Retinal pigment epithelial cell (primary cell): ENCODE measurements around the gene PIP4K2A.

ENCODE experiments used
- DNase-seq: peaks from one replicate; pipeline ENCODE4 v3.0.0-alpha.2; 2010; ENCODE audit warnings: low read depth
- H3K4me3 ChIP-seq: 2 replicates; pipeline ENCODE4 v1.5.1; 2011; ENCODE audit warnings: mild to moderate bottlenecking, low read length, control low read depth, moderate library complexity
- TF ChIP-seq, protein P1 (sequence below): conservative IDR thresholded peaks from 2 replicates; pipeline ENCODE4 v1.5.1; 2011; ENCODE audit warnings: low read depth, low read length, control low read depth, inconsistent platforms

PIP4K2A gene

DNA sequence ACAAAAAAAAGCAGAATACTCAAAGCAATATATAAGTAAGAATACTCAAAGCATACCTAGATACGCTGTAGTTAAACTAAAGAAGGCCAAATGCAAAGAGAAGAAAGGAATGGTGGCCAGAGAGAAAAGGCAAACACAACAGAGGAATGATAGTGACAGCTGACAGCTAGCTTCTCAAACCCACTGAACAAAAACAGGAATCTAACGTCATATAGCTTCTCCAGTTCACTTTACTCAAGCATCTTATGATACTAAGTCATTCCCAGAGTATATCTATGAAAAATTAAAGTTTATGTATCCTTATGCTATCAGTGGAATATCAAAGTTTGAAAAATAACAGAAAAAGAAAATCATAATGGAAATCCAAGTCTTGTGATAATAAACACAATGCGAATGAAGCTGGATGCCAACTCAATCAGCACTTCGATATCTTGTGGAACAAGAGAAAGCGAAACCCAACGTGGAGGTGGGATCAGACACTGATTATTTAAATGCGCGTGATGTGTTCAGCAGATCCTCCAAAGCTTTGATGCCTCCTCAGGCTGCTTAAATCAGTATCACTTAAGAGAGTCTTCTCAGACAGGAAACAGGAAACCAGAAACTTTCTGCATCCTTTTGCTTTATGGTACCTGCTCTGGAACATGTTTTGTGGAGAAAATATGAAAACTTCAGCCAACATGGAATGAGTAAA is 102.8 kb downstream of the PIP4K2A start:
- TF ChIP-seq, protein P1, sequence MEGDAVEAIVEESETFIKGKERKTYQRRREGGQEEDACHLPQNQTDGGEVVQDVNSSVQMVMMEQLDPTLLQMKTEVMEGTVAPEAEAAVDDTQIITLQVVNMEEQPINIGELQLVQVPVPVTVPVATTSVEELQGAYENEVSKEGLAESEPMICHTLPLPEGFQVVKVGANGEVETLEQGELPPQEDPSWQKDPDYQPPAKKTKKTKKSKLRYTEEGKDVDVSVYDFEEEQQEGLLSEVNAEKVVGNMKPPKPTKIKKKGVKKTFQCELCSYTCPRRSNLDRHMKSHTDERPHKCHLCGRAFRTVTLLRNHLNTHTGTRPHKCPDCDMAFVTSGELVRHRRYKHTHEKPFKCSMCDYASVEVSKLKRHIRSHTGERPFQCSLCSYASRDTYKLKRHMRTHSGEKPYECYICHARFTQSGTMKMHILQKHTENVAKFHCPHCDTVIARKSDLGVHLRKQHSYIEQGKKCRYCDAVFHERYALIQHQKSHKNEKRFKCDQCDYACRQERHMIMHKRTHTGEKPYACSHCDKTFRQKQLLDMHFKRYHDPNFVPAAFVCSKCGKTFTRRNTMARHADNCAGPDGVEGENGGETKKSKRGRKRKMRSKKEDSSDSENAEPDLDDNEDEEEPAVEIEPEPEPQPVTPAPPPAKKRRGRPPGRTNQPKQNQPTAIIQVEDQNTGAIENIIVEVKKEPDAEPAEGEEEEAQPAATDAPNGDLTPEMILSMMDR = no peak
- DNase-seq = no peak
- H3K4me3 ChIP-seq = no peak overlapping the region

- TF ChIP-seq, protein P1 = no peak
- H3K4me3 ChIP-seq = no peak overlapping the region
- DNase-seq = no peak
Measured at GRCh38 chr10:22610610-22611009, 103.8 kb downstream of the PIP4K2A start.

GRCh38 chr10:22609719-22610465 is 104.5 kb downstream of the PIP4K2A start:
- no peak for DNase-seq
- TF ChIP-seq, protein P1 = no peak
- no peak overlapping the region for H3K4me3 ChIP-seq

DNA sequence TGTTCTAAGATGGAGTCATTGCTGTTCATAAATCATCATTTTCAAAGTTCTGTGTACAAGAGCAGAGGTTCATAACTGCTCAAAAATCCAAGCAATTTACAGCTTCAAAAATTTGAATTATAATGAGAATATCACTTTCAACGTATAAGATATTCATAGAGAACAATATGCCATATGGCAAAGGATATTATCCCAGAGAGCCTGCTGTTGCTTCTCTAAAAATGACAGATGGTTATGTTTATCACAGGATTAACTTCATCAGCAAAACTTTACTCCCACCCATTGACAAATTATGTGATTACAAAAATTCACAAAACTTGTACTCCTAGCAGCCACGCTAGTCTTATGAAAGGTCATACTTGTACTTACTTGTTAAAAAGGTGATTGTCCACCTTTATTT is 105.1 kb downstream of the PIP4K2A start:
- TF ChIP-seq, protein P1 = no peak
- H3K4me3 ChIP-seq = no peak overlapping the region
- no peak for DNase-seq

DNA sequence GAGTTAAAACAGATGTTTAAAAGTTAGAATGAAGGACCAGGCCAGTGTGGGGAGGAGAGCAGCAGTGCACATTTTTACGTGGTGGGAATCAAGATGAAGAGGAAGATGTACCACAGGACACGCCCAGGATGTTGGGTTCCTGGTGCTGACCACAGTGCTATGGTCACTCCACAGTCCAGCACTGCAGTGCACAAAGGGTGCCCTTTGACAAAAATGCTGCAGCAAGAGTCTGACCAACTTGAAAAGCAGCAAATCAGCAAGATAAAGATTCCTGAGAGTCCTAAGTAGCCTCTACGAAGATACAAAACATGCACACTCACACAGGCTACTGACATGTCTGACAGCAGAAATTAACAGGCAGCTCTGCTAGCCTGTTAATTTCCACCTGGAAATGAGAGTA is 107.1 kb downstream of the PIP4K2A start:
- TF ChIP-seq, protein P1 = no peak
- H3K4me3 ChIP-seq = no peak overlapping the region
- no peak for DNase-seq

- DNase-seq = no peak
- TF ChIP-seq, protein P1 = no peak
- no peak overlapping the region for H3K4me3 ChIP-seq
Measured at GRCh38 chr10:22606164-22606614, 108.2 kb downstream of the PIP4K2A start.

DNA sequence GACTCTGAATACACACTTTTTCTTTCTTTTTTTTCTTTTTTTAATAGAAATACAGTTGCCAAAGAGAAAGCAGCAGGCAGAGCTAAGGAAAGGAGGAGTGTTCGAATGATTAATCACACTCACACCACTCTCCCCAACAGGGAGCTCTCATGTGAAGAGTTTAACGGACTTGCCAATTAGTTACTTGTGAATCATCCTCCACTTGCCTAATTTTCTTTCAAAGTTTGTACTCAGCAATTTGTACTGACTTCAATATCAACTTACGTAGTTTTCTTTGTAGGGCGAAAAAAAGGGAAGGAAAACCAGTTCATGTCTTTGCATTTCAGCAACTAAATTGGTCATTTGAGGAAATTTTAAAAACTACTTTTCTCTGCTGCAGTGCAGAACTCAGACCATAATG is 109.2 kb downstream of the PIP4K2A start:
- TF ChIP-seq, protein P1 = no peak
- H3K4me3 ChIP-seq = no peak overlapping the region
- DNase-seq = peak; percentile 70
